Heart left ventricle (tissue), 16 donors: Measurements from ENCODE around the gene RGPD4. TPM values are rescaled to one million over a fixed set of nuclear protein-coding genes. Genes with fewer than 3 reads are reported as not detected.

ENCODE experiments used
- ATAC-seq, 4 donors: fragments of 200-7000 bp; cut with Tn5 transposase; one replicate each; pipeline ENCODE4 v1.9.1; 2020 to 2022; ENCODE audit warnings: moderate library complexity in 4 of 4, mild to moderate bottlenecking in 3 of 4, moderate number of reproducible peaks in 1 of 4
- DNase-seq, 5 donors: peaks; one replicate each; pipeline ENCODE4 v3.0.0-alpha.2; 2020
- H3K27ac ChIP-seq, 12 donors: fragments of 200-600 bp; sonication (generic) in 4 of 12; one replicate each; pipeline versions ENCODE4 v1.5.0 to v1.8.0; 2016 to 2022; ENCODE audit warnings: mild to moderate bottlenecking in 2 of 12
- H3K27me3 ChIP-seq, 9 donors: fragments of 200-600 bp; sonication (generic) in 2 of 9; one replicate each; pipeline versions ENCODE4 v1.5.1 to v1.8.0; 2016 to 2022; ENCODE audit warnings: mild to moderate bottlenecking in 3 of 9
- H3K36me3 ChIP-seq, 9 donors: fragments of 200-600 bp; sonication (generic) in 2 of 9; one replicate each; pipeline versions ENCODE4 v1.5.0 to v1.8.0; 2018 to 2022; ENCODE audit warnings: mild to moderate bottlenecking in 2 of 9
- H3K4me1 ChIP-seq, 12 donors: fragments of 200-600 bp; sonication (generic) in 4 of 12; one replicate each; pipeline versions ENCODE4 v1.5.0 to v1.8.0; 2016 to 2022; ENCODE audit warnings: mild to moderate bottlenecking in 3 of 12
- H3K4me3 ChIP-seq, 12 donors: fragments of 200-600 bp; sonication (generic) in 4 of 12; one replicate each; pipeline versions ENCODE4 v1.5.0 to v1.8.0; 2017 to 2022; ENCODE audit warnings: mild to moderate bottlenecking in 9 of 12, moderate library complexity in 4 of 12
- H3K9me3 ChIP-seq, 12 donors: fragments of 200-600 bp; sonication (generic) in 4 of 12; one replicate each; pipeline versions ENCODE4 v1.5.0 to v1.8.0; 2016 to 2022; ENCODE audit warnings: mild to moderate bottlenecking in 1 of 12
- POLR2A ChIP-seq, 2 donors: fragments of 450-650 bp; IDR thresholded peaks; one replicate each; pipeline ENCODE4 v1.6.1; 2017; ENCODE audit warnings: antibody characterized with exemption in 2 of 2, mild to moderate bottlenecking in 2 of 2, moderate library complexity in 2 of 2
- WGBS, 4 donors: extraction: QIAGEN DNeasy Blood & Tissue Kit in 2 of 4; methylation state at CpG; one replicate each; pipeline versions ENCODE4 v1.1.5 to v1.1.7; 2013 to 2018; 5-methylcytosine and 5-hydroxymethylcytosine counted together
- intact Hi-C, 10 donors: fragments of 100-400 bp; cut with DNase I; formaldehyde crosslinking; loops; one replicate each; pipeline versions ENCODE4 v1.11.1 to v1.14.2; 2022
- polyA plus RNA-seq, 2 donors: library from polyadenylated mRNA; stranded (reverse); fragments of 200-250 nt; gene quantifications; one replicate each; pipeline ENCODE4 v1.2.3, GENCODE V29; 2013
- total RNA-seq, 9 donors: library from RNA; depleted of rRNA in 2 of 9; stranded (reverse); fragments of >200 nt in 2 of 9; fragmentation: NEBNext Ultra II Directional in 3 of 9; extraction: Animal tissue kit (Norgen Biotek cat#: 25700) in 3 of 9; gene quantifications; one replicate each; pipeline versions ENCODE4 v1.1.0 to v1.2.4, GENCODE V29; 2016 to 2023
- TF ChIP-seq, protein P1 (sequence below), 12 donors: fragments of 200-600 bp; sonication (generic) in 4 of 12; IDR thresholded peaks; one replicate each; pipeline versions ENCODE4 v1.5.0 to v1.8.0; 2018 to 2022; ENCODE audit warnings: antibody characterized with exemption in 12 of 12, mild to moderate bottlenecking in 5 of 12
- donor health status: ischemic (EF 13 %, LVEDD 7.1; RV severe dilation, severe dysfunction).
- donor health status: healthy with polysubstance abuse.
- donor health status: DM: no; HTN: yes; CAD: no.
- donor health status: DM: no; HTN: no; CAD: no.
- donor health status: ischemic (EF 25% LVEDD 6.9; RV normal size, moderate dysfunction).
- donor health status: ischemic (EF 25% LVEDD 5.7; RV mildly dilated, moderate dysfunction).
- donor health status: healthy.
- donor health status: DM: yes; HTN: yes; CAD: no.
- donor health status: ischemic (EF 35%, LVEDD 5.7; RV mildly dilated, moderate dysfunction).
- donor health status: nonischemic (EF 11% LVEDD 7.7; RV severe dilation, severe dysfunction).
- donor health status: DM: yes; HTN: yes; CAD: no.
- donor health status: PGD.
- donor health status: ischemic (EF 29% LVEDD 5.4; RV normal size, mild dysfunction).
- donor health status: nonischemic (EF 23%, LVEDD 6.1; RV moderate dilation, normal function).

RGPD4 gene
- total and polyA plus RNA-seq, 11 donors, result 0.05 to 0.11 TPM; not detected in 9

DNA sequence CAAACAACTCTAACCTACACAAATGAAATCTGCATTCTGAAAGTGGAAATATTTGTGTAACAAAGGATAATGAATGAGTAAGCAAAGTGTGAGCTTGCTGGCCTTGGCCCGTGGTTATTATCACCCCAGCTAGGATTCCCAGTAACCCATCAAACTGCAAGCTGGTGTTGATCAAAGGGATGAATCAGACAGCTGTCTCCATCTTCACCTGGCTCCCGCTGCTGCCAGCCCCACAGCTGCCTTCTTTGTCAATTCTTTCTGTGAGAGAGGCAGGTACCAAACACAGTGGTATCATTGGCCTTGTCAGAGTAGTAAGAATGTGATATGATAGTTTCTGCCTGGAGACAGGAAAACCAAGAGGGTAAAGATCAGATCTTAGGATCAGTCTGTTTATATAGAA is 25.2 kb upstream of the RGPD4 start:
- ATAC-seq, result no peak

DNA sequence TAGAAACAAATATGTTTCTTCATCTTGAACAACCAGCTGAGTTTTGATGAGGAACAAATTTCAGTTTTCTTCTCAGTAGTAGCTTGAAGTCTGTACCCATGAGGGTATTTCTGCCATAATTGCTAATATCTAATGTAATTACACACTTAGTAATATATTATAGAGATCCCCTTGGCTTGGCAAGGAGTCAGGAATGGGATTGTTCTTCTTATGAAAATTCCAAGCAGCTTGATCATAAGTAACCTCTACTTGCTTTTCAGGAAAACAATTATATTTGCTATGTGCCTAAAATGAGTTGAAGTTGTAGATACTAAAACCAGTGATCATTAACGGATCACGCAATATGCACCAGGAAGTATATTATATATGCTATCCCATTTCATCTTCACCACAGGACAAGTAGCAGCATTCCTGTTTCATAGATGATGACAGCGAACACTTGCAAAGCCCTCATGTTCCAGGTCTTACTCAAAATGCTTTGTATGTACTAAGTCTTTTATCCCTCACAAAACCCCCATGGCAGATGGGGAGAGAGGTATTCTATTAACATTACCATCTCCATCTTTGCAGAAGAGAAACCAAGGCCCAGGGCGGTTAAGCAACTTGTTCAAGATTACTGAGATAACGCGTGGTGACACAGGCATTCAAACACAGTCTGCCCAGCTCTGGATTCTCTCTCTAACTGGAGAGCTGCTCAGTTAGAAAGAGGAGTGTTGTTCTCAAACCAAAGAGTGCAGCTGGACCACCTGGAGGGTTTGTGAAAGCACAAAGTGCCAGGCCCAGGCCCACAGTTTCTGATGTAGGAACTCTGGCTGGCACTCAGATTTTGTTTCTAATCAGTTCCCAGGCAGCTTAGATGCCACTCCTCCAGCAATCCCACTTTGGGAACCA is 21.8 kb upstream of the RGPD4 start:
- H3K27me3 ChIP-seq, result no peaks in the 10 kb centered on the region
- H3K9me3 ChIP-seq, result no peaks in the 10 kb centered on the region
- 91 to 97% (median 92%) methylated on average over 6 of the region's 6 CpGs for WGBS, 4 donors
- H3K27ac ChIP-seq, result no peak overlapping the region
- H3K4me1 ChIP-seq, result peaks cover 0 to 10% (median 0%) of the 10 kb centered on the region in 12 donors
- no peaks in the 10 kb centered on the region for H3K36me3 ChIP-seq
- DNase-seq (no peak), ATAC-seq (no peak)
- no peak for TF ChIP-seq POLR2A (IDR thresholded peaks at IDR 0.05)
- TF ChIP-seq, protein P1, sequence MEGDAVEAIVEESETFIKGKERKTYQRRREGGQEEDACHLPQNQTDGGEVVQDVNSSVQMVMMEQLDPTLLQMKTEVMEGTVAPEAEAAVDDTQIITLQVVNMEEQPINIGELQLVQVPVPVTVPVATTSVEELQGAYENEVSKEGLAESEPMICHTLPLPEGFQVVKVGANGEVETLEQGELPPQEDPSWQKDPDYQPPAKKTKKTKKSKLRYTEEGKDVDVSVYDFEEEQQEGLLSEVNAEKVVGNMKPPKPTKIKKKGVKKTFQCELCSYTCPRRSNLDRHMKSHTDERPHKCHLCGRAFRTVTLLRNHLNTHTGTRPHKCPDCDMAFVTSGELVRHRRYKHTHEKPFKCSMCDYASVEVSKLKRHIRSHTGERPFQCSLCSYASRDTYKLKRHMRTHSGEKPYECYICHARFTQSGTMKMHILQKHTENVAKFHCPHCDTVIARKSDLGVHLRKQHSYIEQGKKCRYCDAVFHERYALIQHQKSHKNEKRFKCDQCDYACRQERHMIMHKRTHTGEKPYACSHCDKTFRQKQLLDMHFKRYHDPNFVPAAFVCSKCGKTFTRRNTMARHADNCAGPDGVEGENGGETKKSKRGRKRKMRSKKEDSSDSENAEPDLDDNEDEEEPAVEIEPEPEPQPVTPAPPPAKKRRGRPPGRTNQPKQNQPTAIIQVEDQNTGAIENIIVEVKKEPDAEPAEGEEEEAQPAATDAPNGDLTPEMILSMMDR (IDR thresholded peaks at IDR 0.05), result no peak
- intact Hi-C loops, result no loop called here
- H3K4me3 ChIP-seq, result no peak overlapping the region

More for the DNA sequence above, 25.2 kb upstream of the RGPD4 start:
- no peak for DNase-seq
- intact Hi-C loops, result no loop called here
- Histone ChIP-seq H3K9me3 (no peaks in the 10 kb centered on the region), H3K36me3 (no peaks in the 10 kb centered on the region), H3K27ac (no peak overlapping the region), H3K27me3 (no peaks in the 10 kb centered on the region), H3K4me1 (no peaks in the 10 kb centered on the region), H3K4me3 (no peak overlapping the region)
- TF ChIP-seq, protein P1 (IDR thresholded peaks at IDR 0.05), result no peak
- no peak for TF ChIP-seq POLR2A (IDR thresholded peaks at IDR 0.05)
- WGBS, 4 donors, result 41 to 74% (median 61%) methylated on average over 2 of the region's 2 CpGs

- no peak for DNase-seq
- intact Hi-C loops, result no loop called here
- no peaks in the 10 kb centered on the region for H3K9me3 ChIP-seq
- no peak for TF ChIP-seq POLR2A (IDR thresholded peaks at IDR 0.05)
- TF ChIP-seq, protein P1 (IDR thresholded peaks at IDR 0.05), result no peak
- ATAC-seq, result no peak
- peaks cover 0 to 10% (median 0%) of the 10 kb centered on the region in 12 donors for H3K4me1 ChIP-seq
- H3K27me3 ChIP-seq, result no peaks in the 10 kb centered on the region
- no peak overlapping the region for H3K4me3 ChIP-seq
- WGBS, 4 donors, result 46 to 62% (median 48%) methylated on average over 4 of the region's 4 CpGs
- no peak overlapping the region for H3K27ac ChIP-seq
- H3K36me3 ChIP-seq, result no peaks in the 10 kb centered on the region
Measured at GRCh38 chr2:107806901-107807300, 19.8 kb upstream of the RGPD4 start.

DNA sequence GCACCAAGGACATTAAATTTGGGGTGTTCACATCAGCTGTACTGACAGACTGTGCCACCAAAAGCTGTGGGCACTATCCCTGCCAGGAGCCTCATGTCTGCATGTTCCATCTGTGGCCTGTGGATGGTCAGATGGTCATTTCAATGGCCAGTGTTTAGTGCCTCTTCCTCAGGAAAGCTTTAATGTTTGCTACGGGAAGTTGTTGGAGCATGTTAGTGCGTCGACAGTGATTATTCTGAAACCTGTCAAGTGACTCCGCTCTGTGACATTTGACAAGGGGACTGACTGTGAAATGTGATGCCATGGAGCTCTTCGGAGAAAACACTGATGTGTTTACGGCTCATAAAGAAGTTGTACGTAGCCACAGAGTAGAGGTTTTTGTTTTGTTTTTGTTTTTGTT is 18.7 kb upstream of the RGPD4 start:
- Histone ChIP-seq H3K4me3 (no peak overlapping the region), H3K9me3 (no peaks in the 10 kb centered on the region), H3K36me3 (no peaks in the 10 kb centered on the region), H3K27ac (no peak overlapping the region), H3K4me1 (peaks cover 0 to 10% (median 0%) of the 10 kb centered on the region in 12 donors), H3K27me3 (no peaks in the 10 kb centered on the region)
- TF ChIP-seq POLR2A (IDR thresholded peaks at IDR 0.05), result no peak
- TF ChIP-seq, protein P1 (IDR thresholded peaks at IDR 0.05), result no peak
- intact Hi-C loops, result no loop called here
- 57 to 73% (median 58%) methylated on average over 7 of the region's 7 CpGs for WGBS, 4 donors
- no peak for DNase-seq
- no peak for ATAC-seq
